Right ventricle myocardium inferior (tissue), 1 donor: ENCODE measurements around the gene SLC4A2. TPM values are rescaled to one million over a fixed set of nuclear protein-coding genes. Genes with fewer than 3 reads are reported as not detected.

Source experiments
- ATAC-seq: fragments of 200-7000 bp; cut with Tn5 transposase; one replicate; pipeline ENCODE4 v1.9.1; 2020; ENCODE audit warnings: mild to moderate bottlenecking, moderate library complexity
- DNase-seq: peaks from one replicate; pipeline ENCODE4 v3.0.0; 2021; ENCODE audit errors: missing footprints
- intact Hi-C: fragments of 100-400 bp; cut with DNase I; formaldehyde crosslinking; loops from one replicate; pipeline ENCODE4 v1.11.0; 2022
- total RNA-seq: library from RNA; stranded (reverse); fragmentation: NEBNext Ultra II Directional; extraction: Animal tissue kit (Norgen Biotek cat#: 25700); gene quantifications from one replicate; pipeline ENCODE4 v1.2.1, GENCODE V29; 2021
- donor health status: DM: no; HTN: yes; CAD: no; lungs with severe emphysema.

SLC4A2 gene
- total RNA-seq, 1 donor from 2014 or later, result 61.2 TPM

- intact Hi-C loops, result no loop called here
- ATAC-seq (no peak), DNase-seq (peak; percentile 34)
These were observed 42.4 kb downstream of the SLC4A2 start for GRCh38 chr7:151101621-151102396.

GRCh38 chr7:151102991-151103390 lies 43.6 kb downstream of the SLC4A2 start:
- ATAC-seq (no peak), DNase-seq (no peak)
- intact Hi-C loops, result no loop called here

GRCh38 chr7:151103973-151104372 lies 44.6 kb downstream of the SLC4A2 start:
- intact Hi-C loops, result no loop called here
- DNase-seq (no peak), ATAC-seq (no peak)

GRCh38 chr7:151104411-151105235 lies 45.2 kb downstream of the SLC4A2 start:
- intact Hi-C loops, result no loop called here
- peak; percentile 35 for DNase-seq
- ATAC-seq, result no peak

- DNase-seq (peak; percentile 51), ATAC-seq (no peak)
- intact Hi-C loops, result no loop called here
These were observed 48.5 kb downstream of the SLC4A2 start for GRCh38 chr7:151107882-151108281.

- intact Hi-C loops, result loop anchor here (1.0 to 2.0 kb wide), 2 partner anchors 20 to 81 kb away; partner anchors contain the start of gene ABCB8
- peak; percentile 71 for ATAC-seq
- peak; percentile 67 for DNase-seq
These were observed 50.0 kb downstream of the SLC4A2 start for GRCh38 chr7:151109094-151110048.

GRCh38 chr7:151110236-151110940 lies 51.0 kb downstream of the SLC4A2 start:
- ATAC-seq, result no peak
- intact Hi-C loops, result loop anchor here (2.0 kb wide), 1 partner anchor 82 kb away; the partner anchor contains the start of gene ABCB8
- peak; percentile 63 for DNase-seq

- peak; percentile 88 for DNase-seq
- intact Hi-C loops, result loop anchor here (2.0 kb wide), 1 partner anchor 82 kb away; the partner anchor contains the start of gene ABCB8
- ATAC-seq, result peak; percentile 79
These were observed 51.7 kb downstream of the SLC4A2 start for GRCh38 chr7:151110941-151111645.

GRCh38 chr7:151113344-151114150 lies 54.2 kb downstream of the SLC4A2 start:
- intact Hi-C loops, result loop anchor here (2.0 kb wide), 1 partner anchor 57 kb away; the partner anchor contains the start of gene CDK5
- no peak for DNase-seq
- ATAC-seq, result no peak

GRCh38 chr7:151114151-151115090 lies 55.0 kb downstream of the SLC4A2 start:
- no peak for DNase-seq
- intact Hi-C loops, result loop anchor here (2.0 kb wide), 1 partner anchor 58 kb away; the partner anchor contains the start of gene CDK5
- no peak for ATAC-seq

- intact Hi-C loops, result loop anchor here (2.0 kb wide), 1 partner anchor 58 kb away; the partner anchor contains the start of gene CDK5
- peak; percentile 16 for ATAC-seq
- DNase-seq, result no peak
These were observed 55.9 kb downstream of the SLC4A2 start for GRCh38 chr7:151115121-151115835.

GRCh38 chr7:151115836-151116418 lies 56.5 kb downstream of the SLC4A2 start:
- intact Hi-C loops, result loop anchor here (2.0 kb wide), 1 partner anchor 59 kb away; the partner anchor contains the start of gene CDK5
- ATAC-seq, result no peak
- peak; percentile 50 for DNase-seq

- peak; percentile 63 for DNase-seq
- intact Hi-C loops, result no loop called here
- no peak for ATAC-seq
These were observed 57.4 kb downstream of the SLC4A2 start for GRCh38 chr7:151116603-151117440.
